ENCODE data around the gene GPC1.

Gene GPC1

GRCh38 chr2:240392084-240392947, 43.1 kb upstream of the GPC1 start:
- H3K9me3 ChIP-seq (ENCODE audit: control insufficient read depth, insufficient read depth, low read length), result no peaks in the 10 kb centered on the region
- no peaks in the 10 kb centered on the region for H3K36me3 ChIP-seq (ENCODE audit: control insufficient read depth, insufficient read depth, low read length)
- no peak overlapping the region for H3K9ac ChIP-seq (ENCODE audit: low read depth, low read length)
- H3K4me3 ChIP-seq (ENCODE audit: low read depth, low read length), result no peak overlapping the region
- H3K4me1 ChIP-seq (ENCODE audit: control insufficient read depth, insufficient read depth, low read length), result no peaks in the 10 kb centered on the region
- no peaks in the 10 kb centered on the region for H3K27me3 ChIP-seq (ENCODE audit: control insufficient read depth, insufficient read depth, low read length)

GRCh38 chr2:240392948-240393830, 42.3 kb upstream of the GPC1 start:
- Histone ChIP-seq H3K27me3 (ENCODE audit: control insufficient read depth, insufficient read depth, low read length) (no peaks in the 10 kb centered on the region), H3K4me3 (ENCODE audit: low read depth, low read length) (no peak overlapping the region), H3K9ac (ENCODE audit: low read depth, low read length) (no peak overlapping the region), H3K36me3 (ENCODE audit: control insufficient read depth, insufficient read depth, low read length) (no peaks in the 10 kb centered on the region), H3K4me1 (ENCODE audit: control insufficient read depth, insufficient read depth, low read length) (no peaks in the 10 kb centered on the region), H3K9me3 (ENCODE audit: control insufficient read depth, insufficient read depth, low read length) (no peaks in the 10 kb centered on the region)

- no peaks in the 10 kb centered on the region for H3K36me3 ChIP-seq (ENCODE audit: control insufficient read depth, insufficient read depth, low read length)
- H3K4me1 ChIP-seq (ENCODE audit: control insufficient read depth, insufficient read depth, low read length), result no peaks in the 10 kb centered on the region
- H3K9me3 ChIP-seq (ENCODE audit: control insufficient read depth, insufficient read depth, low read length), result no peaks in the 10 kb centered on the region
- H3K27me3 ChIP-seq (ENCODE audit: control insufficient read depth, insufficient read depth, low read length), result no peaks in the 10 kb centered on the region
- no peak overlapping the region for H3K4me3 ChIP-seq (ENCODE audit: low read depth, low read length)
- no peak overlapping the region for H3K9ac ChIP-seq (ENCODE audit: low read depth, low read length)
Observed at GRCh38 chr2:240393831-240394410, 41.5 kb upstream of the GPC1 start.

DNA sequence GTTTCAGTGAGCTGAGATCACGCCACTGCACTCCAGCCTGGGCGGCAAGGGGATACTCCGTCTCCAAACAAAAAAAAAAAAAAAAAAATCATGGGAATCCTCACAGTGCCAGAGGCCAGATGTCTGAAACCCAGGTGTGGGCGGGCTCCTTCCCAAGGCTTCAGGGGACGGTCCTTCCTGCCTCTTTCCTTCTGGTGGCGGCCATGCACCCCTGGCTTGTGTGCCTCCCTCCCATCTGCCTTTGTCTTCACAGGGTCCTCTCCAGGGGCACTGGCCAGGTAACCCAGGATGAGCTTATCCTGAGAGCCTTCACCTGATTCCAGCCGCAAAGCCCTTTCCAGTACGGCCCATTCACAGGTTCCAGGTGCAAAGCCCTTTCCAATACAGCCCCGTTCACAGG, 40.9 kb upstream of the GPC1 start:
- H3K4me1 ChIP-seq (ENCODE audit: control insufficient read depth, insufficient read depth, low read length), result no peaks in the 10 kb centered on the region
- no peaks in the 10 kb centered on the region for H3K9me3 ChIP-seq (ENCODE audit: control insufficient read depth, insufficient read depth, low read length)
- no peak overlapping the region for H3K9ac ChIP-seq (ENCODE audit: low read depth, low read length)
- H3K4me3 ChIP-seq (ENCODE audit: low read depth, low read length), result no peak overlapping the region
- H3K27me3 ChIP-seq (ENCODE audit: control insufficient read depth, insufficient read depth, low read length), result no peaks in the 10 kb centered on the region
- no peaks in the 10 kb centered on the region for H3K36me3 ChIP-seq (ENCODE audit: control insufficient read depth, insufficient read depth, low read length)

GRCh38 chr2:240395448-240395847, 40.0 kb upstream of the GPC1 start:
- Histone ChIP-seq H3K27me3 (ENCODE audit: control insufficient read depth, insufficient read depth, low read length) (no peaks in the 10 kb centered on the region), H3K9ac (ENCODE audit: low read depth, low read length) (no peak overlapping the region), H3K9me3 (ENCODE audit: control insufficient read depth, insufficient read depth, low read length) (no peaks in the 10 kb centered on the region), H3K4me1 (ENCODE audit: control insufficient read depth, insufficient read depth, low read length) (no peaks in the 10 kb centered on the region), H3K4me3 (ENCODE audit: low read depth, low read length) (no peak overlapping the region), H3K36me3 (ENCODE audit: control insufficient read depth, insufficient read depth, low read length) (no peaks in the 10 kb centered on the region)

GRCh38 chr2:240395896-240396622, 39.4 kb upstream of the GPC1 start:
- H3K9ac ChIP-seq (ENCODE audit: low read depth, low read length), result no peak overlapping the region
- H3K36me3 ChIP-seq (ENCODE audit: control insufficient read depth, insufficient read depth, low read length), result no peaks in the 10 kb centered on the region
- H3K4me1 ChIP-seq (ENCODE audit: control insufficient read depth, insufficient read depth, low read length), result no peaks in the 10 kb centered on the region
- no peaks in the 10 kb centered on the region for H3K27me3 ChIP-seq (ENCODE audit: control insufficient read depth, insufficient read depth, low read length)
- no peaks in the 10 kb centered on the region for H3K9me3 ChIP-seq (ENCODE audit: control insufficient read depth, insufficient read depth, low read length)
- H3K4me3 ChIP-seq (ENCODE audit: low read depth, low read length), result no peak overlapping the region

DNA sequence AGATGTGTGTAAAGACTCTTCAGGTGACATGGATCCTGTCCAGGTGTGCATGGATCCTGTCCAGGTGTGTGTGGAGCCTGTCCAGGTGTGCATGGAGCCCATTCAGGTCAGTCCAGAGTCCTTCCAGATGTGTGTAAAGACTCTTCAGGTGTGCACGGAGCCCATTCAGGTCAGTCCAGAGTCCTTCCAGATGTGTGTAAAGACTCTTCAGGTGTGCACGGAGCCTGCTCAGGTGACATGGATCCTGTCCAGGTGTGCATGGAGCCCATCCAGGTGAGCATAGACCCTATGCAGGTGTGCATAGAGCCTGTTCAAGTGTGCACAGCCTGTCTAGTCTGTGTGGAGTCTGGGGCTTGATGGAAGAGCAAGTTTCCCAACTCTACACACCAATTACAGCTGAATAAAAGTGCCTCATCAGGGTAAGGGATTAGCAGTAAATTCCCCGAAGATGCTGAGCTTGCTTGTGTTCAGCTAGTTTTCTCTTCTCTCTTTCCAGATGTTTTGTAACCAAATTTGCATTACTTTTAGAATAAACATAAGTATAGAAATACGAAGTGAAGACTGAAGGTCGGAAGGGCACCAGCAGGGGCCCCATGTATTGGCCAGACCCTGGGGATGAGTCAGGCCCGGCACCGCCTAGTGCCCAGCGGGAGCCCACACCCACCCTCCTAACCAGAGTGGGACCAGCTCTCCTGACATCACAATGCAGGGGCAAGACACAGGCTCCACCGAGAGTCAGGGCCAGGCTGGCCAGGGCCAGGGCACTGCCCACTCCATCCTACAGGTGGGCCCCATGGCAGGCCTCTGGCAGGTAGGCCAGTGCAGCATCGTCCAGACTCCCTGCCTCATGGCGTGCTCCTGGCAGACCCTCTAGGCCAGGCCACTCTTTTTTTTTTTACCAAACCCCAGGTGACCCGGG, 38.6 kb upstream of the GPC1 start:
- Histone ChIP-seq H3K4me1 (ENCODE audit: control insufficient read depth, insufficient read depth, low read length) (no peaks in the 10 kb centered on the region), H3K4me3 (ENCODE audit: low read depth, low read length) (no peak overlapping the region), H3K27me3 (ENCODE audit: control insufficient read depth, insufficient read depth, low read length) (no peaks in the 10 kb centered on the region), H3K9ac (ENCODE audit: low read depth, low read length) (no peak overlapping the region), H3K36me3 (ENCODE audit: control insufficient read depth, insufficient read depth, low read length) (no peaks in the 10 kb centered on the region), H3K9me3 (ENCODE audit: control insufficient read depth, insufficient read depth, low read length) (no peaks in the 10 kb centered on the region)

DNA sequence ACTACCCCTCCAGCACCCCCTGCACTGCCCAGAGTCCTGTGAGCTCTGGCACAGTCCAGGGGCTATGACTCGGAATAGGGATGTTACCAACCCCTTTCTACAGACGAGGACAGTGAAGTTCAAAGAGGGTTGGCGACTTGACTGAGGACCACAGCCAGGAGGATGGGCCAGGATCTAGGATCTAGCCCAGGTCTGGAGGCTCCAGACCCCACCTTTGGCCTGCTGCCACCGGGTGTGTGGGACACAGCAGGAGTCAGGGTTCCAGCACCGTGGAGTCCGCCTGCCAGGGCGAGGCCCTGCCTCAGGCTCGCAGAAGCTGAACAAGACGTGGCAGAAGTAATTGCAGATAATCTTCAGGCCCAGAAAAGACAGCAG, 37.9 kb upstream of the GPC1 start:
- Histone ChIP-seq H3K27me3 (ENCODE audit: control insufficient read depth, insufficient read depth, low read length) (no peaks in the 10 kb centered on the region), H3K4me1 (ENCODE audit: control insufficient read depth, insufficient read depth, low read length) (no peaks in the 10 kb centered on the region), H3K36me3 (ENCODE audit: control insufficient read depth, insufficient read depth, low read length) (no peaks in the 10 kb centered on the region), H3K9me3 (ENCODE audit: control insufficient read depth, insufficient read depth, low read length) (no peaks in the 10 kb centered on the region), H3K9ac (ENCODE audit: low read depth, low read length) (no peak overlapping the region), H3K4me3 (ENCODE audit: low read depth, low read length) (no peak overlapping the region)

GRCh38 chr2:240397924-240398645, 37.4 kb upstream of the GPC1 start:
- H3K4me3 ChIP-seq (ENCODE audit: low read depth, low read length), result no peak overlapping the region
- H3K9ac ChIP-seq (ENCODE audit: low read depth, low read length), result no peak overlapping the region
- H3K9me3 ChIP-seq (ENCODE audit: control insufficient read depth, insufficient read depth, low read length), result no peaks in the 10 kb centered on the region

GRCh38 chr2:240398661-240399267, 36.7 kb upstream of the GPC1 start:
- H3K4me1 ChIP-seq (ENCODE audit: control insufficient read depth, insufficient read depth, low read length), result no peaks in the 10 kb centered on the region
- no peaks in the 10 kb centered on the region for H3K27me3 ChIP-seq (ENCODE audit: control insufficient read depth, insufficient read depth, low read length)
- no peaks in the 10 kb centered on the region for H3K9me3 ChIP-seq (ENCODE audit: control insufficient read depth, insufficient read depth, low read length)
- H3K4me3 ChIP-seq (ENCODE audit: low read depth, low read length), result no peak overlapping the region
- H3K9ac ChIP-seq (ENCODE audit: low read depth, low read length), result no peak overlapping the region
- no peaks in the 10 kb centered on the region for H3K36me3 ChIP-seq (ENCODE audit: control insufficient read depth, insufficient read depth, low read length)

More at GRCh38 chr2:240397924-240398645, 37.4 kb upstream of the GPC1 start:
- H3K36me3 ChIP-seq (ENCODE audit: control insufficient read depth, insufficient read depth, low read length), result no peaks in the 10 kb centered on the region
- no peaks in the 10 kb centered on the region for H3K4me1 ChIP-seq (ENCODE audit: control insufficient read depth, insufficient read depth, low read length)
- H3K27me3 ChIP-seq (ENCODE audit: control insufficient read depth, insufficient read depth, low read length), result no peaks in the 10 kb centered on the region
